Ascending aorta (tissue), 2 donors: ENCODE measurements around the gene RASD2. TPM values are rescaled to one million over a fixed set of nuclear protein-coding genes. Genes with fewer than 3 reads are reported as not detected.

Experiments used
- DNase-seq, 2 donors: peaks; one replicate each; pipeline ENCODE4 v3.0.0-alpha.2; 2019; ENCODE audit warnings: low spot score in 2 of 2
- H3K27ac ChIP-seq, 2 donors: fragments of 200-600 bp; sonication (generic); one replicate each; pipeline ENCODE4 v1.5.1; 2016 to 2017; ENCODE audit warnings: mild to moderate bottlenecking in 1 of 2
- H3K27me3 ChIP-seq: fragments of 200-600 bp; sonication (generic); one replicate; pipeline ENCODE4 v1.5.1; 2017
- H3K36me3 ChIP-seq, 2 donors: fragments of 200-600 bp; sonication (generic); one replicate each; pipeline ENCODE4 v1.5.1; 2016
- H3K4me1 ChIP-seq, 2 donors: fragments of 200-600 bp; sonication (generic); one replicate each; pipeline ENCODE4 v1.5.1; 2016 to 2017; ENCODE audit warnings: mild to moderate bottlenecking in 1 of 2
- H3K4me3 ChIP-seq, 2 donors: fragments of 200-600 bp; sonication (generic); one replicate each; pipeline ENCODE4 v1.5.1; 2016 to 2017; ENCODE audit warnings: mild to moderate bottlenecking in 1 of 2
- H3K9me3 ChIP-seq, 2 donors: fragments of 200-600 bp; sonication (generic); one replicate each; pipeline ENCODE4 v1.5.1; 2016
- CTCF ChIP-seq, 3 experiments: fragments of 200-600 bp in 2 of 3; fragments of 450-650 bp in 1 of 3; sonication (generic) in 2 of 3; IDR thresholded peaks; one replicate each; pipeline ENCODE4 v1.5.1; 2016 to 2019; ENCODE audit warnings: antibody characterized with exemption in 3 of 3, mild to moderate bottlenecking in 1 of 3, moderate library complexity in 1 of 3
- intact Hi-C: fragments of 100-400 bp; cut with DNase I; formaldehyde crosslinking; loops from one replicate; pipeline ENCODE4 v1.15.1; 2023
- total RNA-seq: library from RNA; depleted of rRNA; stranded (reverse); fragments of >200 nt; gene quantifications from one replicate; pipeline ENCODE4 v1.1.0, GENCODE V29; 2016

The RASD2 gene
- total RNA-seq, 1 donor from 2014 or later, result 6.6 TPM

- Histone ChIP-seq H3K4me3 (no peak overlapping the region), H3K27me3 (no peaks in the 10 kb centered on the region), H3K36me3 (no peaks in the 10 kb centered on the region), H3K9me3 (no peaks in the 10 kb centered on the region), H3K27ac (no peak overlapping the region), H3K4me1 (no peaks in the 10 kb centered on the region)
- no peak for DNase-seq
- intact Hi-C loops, result no loop called here
- no peak for TF ChIP-seq CTCF (IDR thresholded peaks at IDR 0.05)
Observed at GRCh38 chr22:35517207-35517606, 23.4 kb upstream of the RASD2 start.

GRCh38 chr22:35517769-35518530, 22.7 kb upstream of the RASD2 start:
- Histone ChIP-seq H3K36me3 (no peaks in the 10 kb centered on the region), H3K4me1 (no peaks in the 10 kb centered on the region), H3K27ac (no peak overlapping the region), H3K27me3 (no peaks in the 10 kb centered on the region), H3K9me3 (no peaks in the 10 kb centered on the region), H3K4me3 (no peak overlapping the region)
- intact Hi-C loops, result no loop called here
- DNase-seq, result no peak
- no peak for TF ChIP-seq CTCF (IDR thresholded peaks at IDR 0.05)

DNA sequence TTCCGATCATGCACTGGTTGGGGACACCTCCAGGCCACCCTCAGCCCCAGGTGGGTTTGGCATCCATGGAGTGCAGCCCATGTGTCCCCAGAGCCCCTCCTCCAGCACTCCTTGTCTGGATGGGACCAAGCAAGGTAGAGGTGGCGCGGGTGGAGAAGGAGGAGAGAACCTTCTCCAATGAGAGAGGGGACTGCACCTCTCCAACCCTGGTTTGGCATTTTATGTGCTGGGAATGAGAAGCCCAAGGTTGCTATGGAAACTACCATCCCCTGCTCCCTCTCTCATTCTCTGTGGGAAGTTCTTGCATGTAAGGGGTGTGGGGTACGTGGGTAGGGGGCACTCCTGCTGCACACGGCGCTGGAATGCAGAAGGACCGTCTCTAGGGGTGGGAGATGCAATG, 21.8 kb upstream of the RASD2 start:
- Histone ChIP-seq H3K4me3 (no peak overlapping the region), H3K27ac (no peak overlapping the region), H3K4me1 (no peaks in the 10 kb centered on the region), H3K36me3 (no peaks in the 10 kb centered on the region), H3K9me3 (no peaks in the 10 kb centered on the region), H3K27me3 (no peaks in the 10 kb centered on the region)
- no peak for TF ChIP-seq CTCF (IDR thresholded peaks at IDR 0.05)
- intact Hi-C loops, result no loop called here
- no peak for DNase-seq

GRCh38 chr22:35519306-35520000, 21.2 kb upstream of the RASD2 start:
- Histone ChIP-seq H3K4me1 (no peaks in the 10 kb centered on the region), H3K4me3 (no peak overlapping the region), H3K27ac (no peak overlapping the region), H3K9me3 (no peaks in the 10 kb centered on the region), H3K27me3 (no peaks in the 10 kb centered on the region), H3K36me3 (no peaks in the 10 kb centered on the region)
- DNase-seq, result no peak
- intact Hi-C loops, result no loop called here
- TF ChIP-seq CTCF (IDR thresholded peaks at IDR 0.05), result no peak

- DNase-seq, result no peak
- Histone ChIP-seq H3K4me3 (no peak overlapping the region), H3K27ac (no peak overlapping the region), H3K4me1 (no peaks in the 10 kb centered on the region), H3K9me3 (no peaks in the 10 kb centered on the region), H3K36me3 (no peaks in the 10 kb centered on the region), H3K27me3 (no peaks in the 10 kb centered on the region)
- TF ChIP-seq CTCF (IDR thresholded peaks at IDR 0.05), result no peak
- intact Hi-C loops, result no loop called here
Observed at GRCh38 chr22:35521358-35522224, 19.0 kb upstream of the RASD2 start.
